ENCODE results near the gene PCDH9. TPM values are rescaled to one million over a fixed set of nuclear protein-coding genes. Genes with fewer than 3 reads are reported as not detected.

The PCDH9 gene
- total RNA-seq, 1 donor from 2014 or later: 14.7 TPM

GRCh38 chr13:67184247-67184646 lies 45.9 kb downstream of the PCDH9 start:
- H3K4me1 ChIP-seq: peaks cover 9% of the 10 kb centered on the region
- H3K4me3 ChIP-seq: no peak overlapping the region
- H3K27ac ChIP-seq (replicated peaks): no peak overlapping the region
- TF ChIP-seq CTCF (IDR thresholded peaks at IDR 0.05; ENCODE audit: borderline replicate concordance): no peak
- DNase-seq: no peak
- no peaks in the 10 kb centered on the region for H3K27me3 ChIP-seq (ENCODE audit: low read depth)
- H3K9me3 ChIP-seq (replicated peaks): no peaks in the 10 kb centered on the region
- H3K36me3 ChIP-seq: no peaks in the 10 kb centered on the region
- intact Hi-C loops (cut with micrococcal nuclease): no loop called here

- H3K4me3 ChIP-seq: no peak overlapping the region
- H3K4me1 ChIP-seq: peaks cover 9% of the 10 kb centered on the region
- DNase-seq: no peak
- no peak for TF ChIP-seq CTCF (IDR thresholded peaks at IDR 0.05; ENCODE audit: borderline replicate concordance)
- no peaks in the 10 kb centered on the region for H3K36me3 ChIP-seq
- intact Hi-C loops (cut with micrococcal nuclease): no loop called here
- H3K27ac ChIP-seq (replicated peaks): no peak overlapping the region
- no peaks in the 10 kb centered on the region for H3K27me3 ChIP-seq (ENCODE audit: low read depth)
- H3K9me3 ChIP-seq (replicated peaks): no peaks in the 10 kb centered on the region
These were observed 47.0 kb downstream of the PCDH9 start for GRCh38 chr13:67183151-67183550.

GRCh38 chr13:67175836-67176459 lies 54.2 kb downstream of the PCDH9 start:
- no peak for TF ChIP-seq CTCF (IDR thresholded peaks at IDR 0.05; ENCODE audit: borderline replicate concordance)
- no peaks in the 10 kb centered on the region for H3K36me3 ChIP-seq
- H3K27ac ChIP-seq (replicated peaks): no peak overlapping the region
- no peak for DNase-seq
- no peak overlapping the region for H3K4me3 ChIP-seq
- H3K27me3 ChIP-seq (ENCODE audit: low read depth): no peaks in the 10 kb centered on the region
- H3K9me3 ChIP-seq (replicated peaks): no peaks in the 10 kb centered on the region
- no peaks in the 10 kb centered on the region for H3K4me1 ChIP-seq
- intact Hi-C loops (cut with micrococcal nuclease): no loop called here

GRCh38 chr13:67168384-67168783 lies 61.8 kb downstream of the PCDH9 start:
- no peak for TF ChIP-seq CTCF (IDR thresholded peaks at IDR 0.05; ENCODE audit: borderline replicate concordance)
- intact Hi-C loops (cut with micrococcal nuclease): no loop called here
- no peaks in the 10 kb centered on the region for H3K9me3 ChIP-seq (replicated peaks)
- no peak overlapping the region for H3K4me3 ChIP-seq
- no peak overlapping the region for H3K27ac ChIP-seq (replicated peaks)
- DNase-seq: no peak
- H3K36me3 ChIP-seq: no peaks in the 10 kb centered on the region
- no peaks in the 10 kb centered on the region for H3K4me1 ChIP-seq
- H3K27me3 ChIP-seq (ENCODE audit: low read depth): no peaks in the 10 kb centered on the region

- no peak overlapping the region for H3K4me3 ChIP-seq
- no peaks in the 10 kb centered on the region for H3K27me3 ChIP-seq (ENCODE audit: low read depth)
- intact Hi-C loops (cut with micrococcal nuclease): no loop called here
- H3K36me3 ChIP-seq: no peaks in the 10 kb centered on the region
- H3K27ac ChIP-seq (replicated peaks): no peak overlapping the region
- DNase-seq: no peak
- H3K9me3 ChIP-seq (replicated peaks): no peaks in the 10 kb centered on the region
- TF ChIP-seq CTCF (IDR thresholded peaks at IDR 0.05; ENCODE audit: borderline replicate concordance): no peak
- H3K4me1 ChIP-seq: peaks cover 3% of the 10 kb centered on the region
These were observed 62.7 kb downstream of the PCDH9 start for GRCh38 chr13:67167420-67167819.
